ENCODE results near the gene SH3GL1.

- no peak for TF ChIP-seq CTCF (IDR thresholded peaks at IDR 0.05; ENCODE audit: insufficient read depth, low read depth, low read length)
- no peak for TF ChIP-seq EZH2 (IDR thresholded peaks at IDR 0.05; ENCODE audit: insufficient read depth, low read length)
Observed at GRCh38 chr19:4429256-4429655, 28.9 kb upstream of the SH3GL1 start.
